IMR-90 (cell line): ENCODE results near the gene LRIG1. TPM values are rescaled to one million over a fixed set of nuclear protein-coding genes. Genes with fewer than 3 reads are reported as not detected.

Experiments
- ATAC-seq: fragments of 200-7000 bp; cut with Tn5 transposase; 2 replicates; pipeline ENCODE4 v1.9.1; 2020; ENCODE audit warnings: low read depth, mild to moderate bottlenecking, moderate library complexity
- BruUV-seq: library from RNA; stranded (reverse); fragments of 400-500 nt; replicated peaks from 2 replicates; lab custom pipeline; 2021; lab: Mats Ljungman, UMichigan
- CTCF ChIA-PET: fragments of 300-600 bp; formaldehyde crosslinking; extraction: SDS; loops from one replicate; lab custom pipeline; 2021; ENCODE audit warnings: antibody characterized with exemption; lab: Yijun Ruan, JAX
- POLR2A ChIA-PET: fragments of 300-600 bp; sonication (Branson Sonifier 250); formaldehyde crosslinking; loops from one replicate; lab custom pipeline; 2022; ENCODE audit warnings: antibody characterized with exemption; ENCODE audit not compliant: unreplicated experiment; lab: Charles Lee
- DNase-seq: peaks from one replicate; pipeline ENCODE4 v3.0.0; 2013
- H2AFZ ChIP-seq: replicated peaks from 2 replicates; pipeline ENCODE3; 2013; ENCODE audit warnings: low read length, mild to moderate bottlenecking; ENCODE audit not compliant: poor library complexity
- H2AK5ac ChIP-seq: 2 replicates; pipeline ENCODE4 v1.6.1; 2013; ENCODE audit warnings: low read depth, low read length, inconsistent platforms
- H2AK9ac ChIP-seq: replicated peaks from 2 replicates; pipeline ENCODE3; 2013; ENCODE audit warnings: mild to moderate bottlenecking, low read depth, low read length, moderate library complexity; ENCODE audit not compliant: poor library complexity
- H2BK120ac ChIP-seq: 2 replicates; pipeline ENCODE4 v1.6.1; 2013; ENCODE audit warnings: low read depth, low read length, inconsistent platforms
- H2BK15ac ChIP-seq: 3 replicates; pipeline ENCODE4 v1.6.1; 2013; ENCODE audit warnings: low read depth, low read length, inconsistent platforms
- H2BK20ac ChIP-seq: 2 replicates; pipeline ENCODE4 v1.6.1; 2013; ENCODE audit warnings: low read depth, mild to moderate bottlenecking, inconsistent platforms, low read length, moderate library complexity
- H2BK5ac ChIP-seq: 2 replicates; pipeline ENCODE4 v1.6.1; 2013; ENCODE audit warnings: mild to moderate bottlenecking, low read depth, low read length, inconsistent platforms; ENCODE audit not compliant: poor library complexity, severe bottlenecking
- H3K14ac ChIP-seq: replicated peaks from 2 replicates; pipeline ENCODE4 v1.6.1; 2013; ENCODE audit warnings: low read depth, low read length, inconsistent platforms
- H3K18ac ChIP-seq: 2 replicates; pipeline ENCODE4 v1.6.1; 2013; ENCODE audit warnings: low read depth, low read length, control low read depth
- H3K23ac ChIP-seq: 2 replicates; pipeline ENCODE4 v1.6.1; 2013; ENCODE audit warnings: low read depth, low read length, inconsistent platforms
- H3K27ac ChIP-seq: 2 replicates; pipeline ENCODE4 v1.5.1; 2013; ENCODE audit warnings: mild to moderate bottlenecking, control low read depth, low read length; ENCODE audit not compliant: insufficient read depth
- H3K27me3 ChIP-seq: 2 replicates; pipeline ENCODE4 v1.6.1; 2013; ENCODE audit warnings: low read length; ENCODE audit not compliant: control insufficient read depth, insufficient read depth
- H3K36me3 ChIP-seq: 2 replicates; pipeline ENCODE4 v1.6.1; 2013; ENCODE audit warnings: low read length, mixed read lengths; ENCODE audit not compliant: control insufficient read depth, insufficient read depth
- H3K4ac ChIP-seq: 2 replicates; pipeline ENCODE4 v1.6.1; 2013; ENCODE audit warnings: low read depth, low read length, inconsistent platforms
- H3K4me1 ChIP-seq: 2 replicates; pipeline ENCODE4 v1.6.1; 2013; ENCODE audit warnings: low read length, mixed read lengths; ENCODE audit not compliant: control insufficient read depth, insufficient read depth
- H3K4me2 ChIP-seq: 2 replicates; pipeline ENCODE4 v1.6.1; 2013; ENCODE audit warnings: low read depth, mild to moderate bottlenecking, control low read depth, low read length, moderate library complexity
- H3K4me3 ChIP-seq: 2 replicates; pipeline ENCODE4 v1.5.1; 2013; ENCODE audit warnings: low read depth, mild to moderate bottlenecking, control low read depth, low read length, moderate library complexity; ENCODE audit not compliant: insufficient read depth
- H3K56ac ChIP-seq: 2 replicates; pipeline ENCODE4 v1.6.1; 2013; ENCODE audit warnings: low read length, inconsistent platforms; ENCODE audit not compliant: insufficient read depth; ENCODE audit errors: extremely low read depth
- H3K79me1 ChIP-seq, 2 experiments: 2 replicates each; pipeline ENCODE4 v1.6.1; 2013; ENCODE audit warnings: low read length in 2 of 2, inconsistent platforms in 1 of 2, low read depth in 1 of 2
- H3K9ac ChIP-seq: 2 replicates; pipeline ENCODE4 v1.6.1; 2013; ENCODE audit warnings: low read depth, low read length, control low read depth
- H3K9me1 ChIP-seq: 2 replicates; pipeline ENCODE4 v1.6.1; 2013; ENCODE audit warnings: low read length, inconsistent platforms; ENCODE audit not compliant: insufficient read depth
- H3K9me3 ChIP-seq: 2 replicates; pipeline ENCODE4 v1.6.1; 2013; ENCODE audit warnings: low read length; ENCODE audit not compliant: control insufficient read depth, insufficient read depth
- H4K20me1 ChIP-seq: 2 replicates; pipeline ENCODE4 v1.6.1; 2013; ENCODE audit warnings: low read length, inconsistent platforms; ENCODE audit not compliant: insufficient read depth
- H4K5ac ChIP-seq: 2 replicates; pipeline ENCODE4 v1.6.1; 2013; ENCODE audit warnings: mild to moderate bottlenecking, low read depth, low read length, control low read depth
- H4K8ac ChIP-seq, 2 experiments: 2 replicates each; pipeline ENCODE4 v1.6.1; 2013; ENCODE audit warnings: low read depth in 2 of 2, low read length in 2 of 2, control low read depth in 1 of 2, inconsistent platforms in 1 of 2
- H4K91ac ChIP-seq: 2 replicates; pipeline ENCODE4 v1.6.1; 2013; ENCODE audit warnings: low read depth, low read length, inconsistent platforms; ENCODE audit not compliant: insufficient read depth
- CEBPB ChIP-seq: IDR thresholded peaks from 2 replicates; pipeline ENCODE4 v1.6.1; 2012; ENCODE audit warnings: low read depth, low read length, improper control_type of control experiment
- CHD1 ChIP-seq: IDR thresholded peaks from 2 replicates; pipeline ENCODE4 v1.6.1; 2012; ENCODE audit warnings: low read depth, low read length, improper control_type of control experiment
- FOS ChIP-seq: fragments of 150-350 bp; IDR thresholded peaks from 2 replicates; pipeline ENCODE4 v1.6.1; 2016; ENCODE audit warnings: low read depth, low read length
- MAFK ChIP-seq: IDR thresholded peaks from 2 replicates; pipeline ENCODE4 v1.6.1; 2012; ENCODE audit warnings: low read depth, low read length, improper control_type of control experiment
- MAZ ChIP-seq: IDR thresholded peaks from 2 replicates; pipeline ENCODE4 v1.6.1; 2012; ENCODE audit warnings: low read depth, mild to moderate bottlenecking, low read length, improper control_type of control experiment, moderate library complexity, borderline replicate concordance
- MXI1 ChIP-seq: IDR thresholded peaks from 2 replicates; pipeline ENCODE4 v1.6.1; 2012; ENCODE audit warnings: low read depth, mild to moderate bottlenecking, low read length, moderate library complexity, borderline replicate concordance
- RAD21 ChIP-seq: IDR thresholded peaks from 2 replicates; pipeline ENCODE4 v1.6.1; 2012; ENCODE audit warnings: low read length, improper control_type of control experiment
- RCOR1 ChIP-seq: IDR thresholded peaks from 2 replicates; pipeline ENCODE4 v1.6.1; 2012; ENCODE audit warnings: mild to moderate bottlenecking, low read length, improper control_type of control experiment; ENCODE audit not compliant: insufficient replicate concordance
- RFX5 ChIP-seq: IDR thresholded peaks from 2 replicates; pipeline ENCODE4 v1.8.0; 2012; ENCODE audit warnings: low read depth, mild to moderate bottlenecking, low read length, moderate library complexity
- SMC3 ChIP-seq: fragments of 150-350 bp; IDR thresholded peaks from 2 replicates; pipeline ENCODE4 v1.6.1; 2016; ENCODE audit warnings: low read depth, mild to moderate bottlenecking, antibody characterized with exemption, low read length, moderate library complexity
- WGBS, 2 experiments: methylation state at CpG; one replicate each; pipeline versions ENCODE4 v1.1.5 to v1.1.7; 2013; ENCODE audit warnings: missing lambda C conversion rate in 2 of 2; ENCODE audit not compliant: insufficient read length in 1 of 2; ENCODE audit errors: extremely low coverage in 2 of 2; 5-methylcytosine and 5-hydroxymethylcytosine counted together
- dilution Hi-C: fragments of 300-500 bp; cut with HindIII; formaldehyde crosslinking; loops from one replicate; pipeline ENCODE4 v1.14.3; 2018; ENCODE audit warnings: low sequenced_read_pairs; ENCODE audit not compliant: unreplicated experiment
- in situ Hi-C: fragments of 300-500 bp; cut with MboI; formaldehyde crosslinking; loops from 3 replicates; pipeline ENCODE4 v1.14.3; 2019; ENCODE audit warnings: low sequenced_read_pairs, inconsistent platforms, mixed read lengths
- intact Hi-C: fragments of 100-400 bp; cut with micrococcal nuclease; formaldehyde crosslinking; loops from 2 replicates; pipeline ENCODE4 v1.10.0; 2022
- polyA plus RNA-seq, 3 experiments: library from polyadenylated mRNA; depleted of rRNA; stranded (reverse); fragments of >200 nt; gene quantifications; 2 replicates each; pipeline ENCODE4 v1.2.3, GENCODE V29; 2012; ENCODE audit warnings: low replicate concordance in 1 of 3
- total RNA-seq: library from RNA; depleted of rRNA; stranded (reverse); fragments of >200 nt; gene quantifications from 2 replicates; pipeline ENCODE4 v1.2.3, GENCODE V29; 2012
- TF ChIP-seq, protein P1 (sequence below): fragments of 150-350 bp; IDR thresholded peaks from 2 replicates; pipeline ENCODE4 v1.6.1; 2017; ENCODE audit warnings: mild to moderate bottlenecking, antibody characterized with exemption, low read length, low read depth
- TF ChIP-seq, protein P2 (sequence below): fragments of 150-350 bp; IDR thresholded peaks from 2 replicates; pipeline ENCODE4 v1.6.1; 2016; ENCODE audit warnings: low read depth, mild to moderate bottlenecking, low read length, moderate library complexity, borderline replicate concordance

The LRIG1 gene
- total and polyA plus RNA-seq, 2 of the 4 experiments (the other 2 are of a cell fraction) = 62.8 to 87.8 TPM

DNA sequence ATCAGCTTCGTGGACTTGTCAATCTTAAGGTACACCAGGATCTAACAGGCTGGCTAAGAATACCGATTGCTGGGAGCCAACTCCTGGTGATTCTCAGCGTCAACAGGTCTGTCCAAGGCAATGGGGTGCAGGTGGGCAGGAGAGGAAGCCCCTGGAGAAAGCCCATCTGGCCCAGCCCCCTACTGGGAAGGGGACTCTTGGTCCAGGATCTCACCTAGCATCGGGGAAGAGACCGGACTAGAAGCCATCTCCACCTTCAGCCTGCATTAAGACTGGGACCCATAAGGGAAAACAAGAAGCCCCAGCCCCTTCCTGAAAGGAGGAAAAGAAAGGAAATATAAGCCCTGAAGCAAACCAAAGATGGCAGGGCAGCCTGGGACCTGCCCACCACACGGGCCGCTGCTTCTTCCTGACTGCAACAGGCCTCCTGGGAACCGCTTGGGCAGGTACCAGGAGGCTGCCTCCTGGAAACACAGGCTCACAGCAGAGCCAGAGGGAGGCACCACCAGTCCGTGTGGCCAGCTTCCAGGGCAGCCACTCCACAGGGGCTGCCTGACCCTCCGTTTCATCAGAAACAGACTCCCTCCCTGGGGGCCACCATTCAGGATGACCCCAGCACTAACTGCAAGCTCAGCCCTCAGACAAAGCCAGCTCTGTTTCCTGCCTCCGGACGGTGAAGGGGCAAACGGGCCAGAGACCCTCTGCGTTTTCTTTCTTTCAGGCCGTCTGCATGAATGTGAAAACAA is 100.2 kb downstream of the LRIG1 start:
- 94% methylated on average over 6 of the region's 15 CpGs; no CpG with 5 or more reads in 1 of the 2 experiments for WGBS, 2 experiments
- Histone ChIP-seq H3K4me3 (no peak overlapping the region), H3K9me1 (peaks cover 17% of the 10 kb centered on the region), H3K14ac (no peak overlapping the region), H3K4me2 (no peak overlapping the region), H2BK120ac (no peak overlapping the region), H2BK20ac (no peak overlapping the region), H2BK15ac (no peak overlapping the region), H3K4ac (no peak overlapping the region), H4K20me1 (no peaks in the 10 kb centered on the region), H2AK5ac (no peak overlapping the region), H4K5ac (no peak overlapping the region), H3K36me3 (peaks cover 59% of the 10 kb centered on the region), H3K27ac (no peak overlapping the region), H3K79me1 (peaks cover 6 to 36% of the 10 kb centered on the region in 2 experiments; a peak in 3 of 4 replicates), H2BK5ac (no peak overlapping the region), H2AFZ (no peak overlapping the region), H3K23ac (no peak overlapping the region), H3K9me3 (no peaks in the 10 kb centered on the region), H4K91ac (no peak overlapping the region), H3K4me1 (peaks cover 18% of the 10 kb centered on the region), H3K56ac (no peak overlapping the region), H3K9ac (no peak overlapping the region), H3K18ac (no peak overlapping the region), H3K27me3 (no peaks in the 10 kb centered on the region), H4K8ac (no peak overlapping the region), H2AK9ac (peak overlapping the region; percentile 69)
- POLR2A ChIA-PET = no interaction called here
- CTCF ChIA-PET = no interaction called here
- TF ChIP-seq RCOR1 (no peak), MXI1 (no peak), RAD21 (no peak), CHD1 (no peak), MAZ (no peak), FOS (no peak), RFX5 (no peak), SMC3 (no peak), MAFK (no peak), CEBPB (no peak)
- TF ChIP-seq, protein P1, sequence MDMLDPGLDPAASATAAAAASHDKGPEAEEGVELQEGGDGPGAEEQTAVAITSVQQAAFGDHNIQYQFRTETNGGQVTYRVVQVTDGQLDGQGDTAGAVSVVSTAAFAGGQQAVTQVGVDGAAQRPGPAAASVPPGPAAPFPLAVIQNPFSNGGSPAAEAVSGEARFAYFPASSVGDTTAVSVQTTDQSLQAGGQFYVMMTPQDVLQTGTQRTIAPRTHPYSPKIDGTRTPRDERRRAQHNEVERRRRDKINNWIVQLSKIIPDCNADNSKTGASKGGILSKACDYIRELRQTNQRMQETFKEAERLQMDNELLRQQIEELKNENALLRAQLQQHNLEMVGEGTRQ = no peak
- TF ChIP-seq, protein P2, sequence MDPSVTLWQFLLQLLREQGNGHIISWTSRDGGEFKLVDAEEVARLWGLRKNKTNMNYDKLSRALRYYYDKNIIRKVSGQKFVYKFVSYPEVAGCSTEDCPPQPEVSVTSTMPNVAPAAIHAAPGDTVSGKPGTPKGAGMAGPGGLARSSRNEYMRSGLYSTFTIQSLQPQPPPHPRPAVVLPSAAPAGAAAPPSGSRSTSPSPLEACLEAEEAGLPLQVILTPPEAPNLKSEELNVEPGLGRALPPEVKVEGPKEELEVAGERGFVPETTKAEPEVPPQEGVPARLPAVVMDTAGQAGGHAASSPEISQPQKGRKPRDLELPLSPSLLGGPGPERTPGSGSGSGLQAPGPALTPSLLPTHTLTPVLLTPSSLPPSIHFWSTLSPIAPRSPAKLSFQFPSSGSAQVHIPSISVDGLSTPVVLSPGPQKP = no peak
- no peak for DNase-seq
- intact Hi-C loops = loop anchor here (10.0 kb wide), 1 partner anchor 334 kb away; no protein-coding TSS in a partner anchor
- in situ Hi-C loops = loop anchor here (10.0 kb wide), 1 partner anchor 126 kb away; no protein-coding TSS in a partner anchor
- ATAC-seq = no peak
- no TSS peak for BruUV-seq
- dilution Hi-C loops = no loop called here
